ENCODE data around the gene FOXA1.
A peak's percentile ranks its signal among the peaks of the same experiment; 100 is the strongest.

Gene FOXA1

GRCh38 chr14:37594971-37595808, at the start of gene FOXA1, which contains the start of gene TTC6:
TSS of gene FOXA1 (minus strand) at chr14:37595249. CDS start at chr14:37594972, 277 bp downstream.
TSS of gene TTC6 (plus strand) at chr14:37595629. CDS start at chr14:37622065, 26,436 bp downstream.
- Histone ChIP-seq H3K36me3 (ENCODE audit: control insufficient read depth, insufficient read depth, low read length) (no peaks in the 10 kb centered on the region), H3K27me3 (ENCODE audit: control insufficient read depth, insufficient read depth, low read length) (peaks cover 99% of the 10 kb centered on the region), H3K9ac (ENCODE audit: low read depth, low read length) (no peak within 1 kb of the TSS), H3K27ac (ENCODE audit: low read depth, low read length) (no peak within 1 kb of the TSS), H3K9me3 (ENCODE audit: control insufficient read depth, insufficient read depth, low read length) (no peaks in the 10 kb centered on the region), H3K4me1 (ENCODE audit: control insufficient read depth, insufficient read depth, low read length) (peaks cover 28% of the 10 kb centered on the region), H3K4me3 (ENCODE audit: low read depth, low read length) (peak within 1 kb of the TSS; percentile 53)

- Histone ChIP-seq H3K4me1 (ENCODE audit: control insufficient read depth, insufficient read depth, low read length) (no peaks in the 10 kb centered on the region), H3K27me3 (ENCODE audit: control insufficient read depth, insufficient read depth, low read length) (no peaks in the 10 kb centered on the region), H3K9me3 (ENCODE audit: control insufficient read depth, insufficient read depth, low read length) (no peaks in the 10 kb centered on the region), H3K4me3 (ENCODE audit: low read depth, low read length) (no peak overlapping the region), H3K36me3 (ENCODE audit: control insufficient read depth, insufficient read depth, low read length) (no peaks in the 10 kb centered on the region), H3K9ac (ENCODE audit: low read depth, low read length) (no peak overlapping the region), H3K27ac (ENCODE audit: low read depth, low read length) (no peak overlapping the region)
These were observed 48.7 kb upstream of the FOXA1 start for GRCh38 chr14:37643701-37644100.

GRCh38 chr14:37642125-37642524, 47.1 kb upstream of the FOXA1 start:
- H3K9me3 ChIP-seq (ENCODE audit: control insufficient read depth, insufficient read depth, low read length): no peaks in the 10 kb centered on the region
- H3K4me3 ChIP-seq (ENCODE audit: low read depth, low read length): no peak overlapping the region
- H3K9ac ChIP-seq (ENCODE audit: low read depth, low read length): no peak overlapping the region
- no peaks in the 10 kb centered on the region for H3K4me1 ChIP-seq (ENCODE audit: control insufficient read depth, insufficient read depth, low read length)
- no peaks in the 10 kb centered on the region for H3K36me3 ChIP-seq (ENCODE audit: control insufficient read depth, insufficient read depth, low read length)
- no peak overlapping the region for H3K27ac ChIP-seq (ENCODE audit: low read depth, low read length)
- no peaks in the 10 kb centered on the region for H3K27me3 ChIP-seq (ENCODE audit: control insufficient read depth, insufficient read depth, low read length)

GRCh38 chr14:37641117-37641516, 46.1 kb upstream of the FOXA1 start:
- H3K4me3 ChIP-seq (ENCODE audit: low read depth, low read length): no peak overlapping the region
- no peaks in the 10 kb centered on the region for H3K27me3 ChIP-seq (ENCODE audit: control insufficient read depth, insufficient read depth, low read length)
- no peak overlapping the region for H3K27ac ChIP-seq (ENCODE audit: low read depth, low read length)
- H3K9ac ChIP-seq (ENCODE audit: low read depth, low read length): no peak overlapping the region
- H3K9me3 ChIP-seq (ENCODE audit: control insufficient read depth, insufficient read depth, low read length): no peaks in the 10 kb centered on the region
- H3K36me3 ChIP-seq (ENCODE audit: control insufficient read depth, insufficient read depth, low read length): no peaks in the 10 kb centered on the region
- no peaks in the 10 kb centered on the region for H3K4me1 ChIP-seq (ENCODE audit: control insufficient read depth, insufficient read depth, low read length)

DNA sequence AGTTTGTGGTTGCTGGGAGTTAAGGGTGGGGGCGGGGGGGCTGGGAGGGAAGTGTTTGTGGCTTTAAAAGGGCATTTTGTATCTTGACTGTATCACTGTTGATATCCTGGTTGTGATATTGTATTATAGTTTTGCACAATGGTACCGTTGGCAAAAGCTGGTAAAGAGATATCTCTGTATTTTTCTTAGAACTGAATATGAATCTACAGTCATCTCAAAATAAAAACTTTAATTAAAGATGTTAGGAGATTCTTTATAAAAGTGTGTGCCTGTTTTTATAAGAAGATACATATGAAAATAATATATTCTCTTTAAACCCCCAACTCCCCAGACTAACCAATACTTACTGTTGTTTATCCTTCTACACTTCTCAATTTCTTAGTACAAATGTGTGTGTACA, 43.5 kb upstream of the FOXA1 start:
- Histone ChIP-seq H3K27me3 (ENCODE audit: control insufficient read depth, insufficient read depth, low read length) (no peaks in the 10 kb centered on the region), H3K9ac (ENCODE audit: low read depth, low read length) (no peak overlapping the region), H3K4me3 (ENCODE audit: low read depth, low read length) (no peak overlapping the region), H3K9me3 (ENCODE audit: control insufficient read depth, insufficient read depth, low read length) (no peaks in the 10 kb centered on the region), H3K27ac (ENCODE audit: low read depth, low read length) (no peak overlapping the region), H3K4me1 (ENCODE audit: control insufficient read depth, insufficient read depth, low read length) (no peaks in the 10 kb centered on the region), H3K36me3 (ENCODE audit: control insufficient read depth, insufficient read depth, low read length) (no peaks in the 10 kb centered on the region)

- H3K36me3 ChIP-seq (ENCODE audit: control insufficient read depth, insufficient read depth, low read length): no peaks in the 10 kb centered on the region
- H3K4me1 ChIP-seq (ENCODE audit: control insufficient read depth, insufficient read depth, low read length): no peaks in the 10 kb centered on the region
- H3K27me3 ChIP-seq (ENCODE audit: control insufficient read depth, insufficient read depth, low read length): no peaks in the 10 kb centered on the region
- no peak overlapping the region for H3K9ac ChIP-seq (ENCODE audit: low read depth, low read length)
- H3K27ac ChIP-seq (ENCODE audit: low read depth, low read length): no peak overlapping the region
- no peaks in the 10 kb centered on the region for H3K9me3 ChIP-seq (ENCODE audit: control insufficient read depth, insufficient read depth, low read length)
- H3K4me3 ChIP-seq (ENCODE audit: low read depth, low read length): no peak overlapping the region
These were observed 42.3 kb upstream of the FOXA1 start for GRCh38 chr14:37637341-37637740.

- no peak overlapping the region for H3K27ac ChIP-seq (ENCODE audit: low read depth, low read length)
- H3K9me3 ChIP-seq (ENCODE audit: control insufficient read depth, insufficient read depth, low read length): no peaks in the 10 kb centered on the region
- no peak overlapping the region for H3K9ac ChIP-seq (ENCODE audit: low read depth, low read length)
- peaks cover 35% of the 10 kb centered on the region for H3K27me3 ChIP-seq (ENCODE audit: control insufficient read depth, insufficient read depth, low read length)
- no peaks in the 10 kb centered on the region for H3K36me3 ChIP-seq (ENCODE audit: control insufficient read depth, insufficient read depth, low read length)
- H3K4me3 ChIP-seq (ENCODE audit: low read depth, low read length): no peak overlapping the region
- no peaks in the 10 kb centered on the region for H3K4me1 ChIP-seq (ENCODE audit: control insufficient read depth, insufficient read depth, low read length)
These were observed 30.8 kb upstream of the FOXA1 start for GRCh38 chr14:37625597-37626595.

DNA sequence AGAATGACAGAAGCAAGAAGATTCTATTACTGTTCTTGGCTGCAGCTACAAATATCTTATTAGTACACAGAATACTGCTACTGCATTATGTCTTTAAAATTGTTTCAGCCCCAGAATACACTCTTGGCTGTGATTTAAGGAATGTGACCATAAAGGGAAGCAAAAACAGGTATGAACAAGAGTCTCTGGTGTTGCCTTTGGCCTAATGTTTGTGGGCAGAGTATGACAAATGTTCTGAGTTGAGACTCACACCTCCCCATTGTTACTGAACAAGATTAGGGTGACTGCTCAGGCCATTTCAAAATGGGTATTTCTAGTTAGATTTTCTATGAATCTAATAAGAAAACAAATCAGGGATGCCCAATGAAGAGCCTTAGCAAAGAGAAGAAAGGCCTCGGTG, 28.9 kb upstream of the FOXA1 start:
- H3K4me1 ChIP-seq (ENCODE audit: control insufficient read depth, insufficient read depth, low read length): no peaks in the 10 kb centered on the region
- no peaks in the 10 kb centered on the region for H3K9me3 ChIP-seq (ENCODE audit: control insufficient read depth, insufficient read depth, low read length)
- no peak overlapping the region for H3K4me3 ChIP-seq (ENCODE audit: low read depth, low read length)
- no peaks in the 10 kb centered on the region for H3K36me3 ChIP-seq (ENCODE audit: control insufficient read depth, insufficient read depth, low read length)
- H3K27me3 ChIP-seq (ENCODE audit: control insufficient read depth, insufficient read depth, low read length): peaks cover 46% of the 10 kb centered on the region
- H3K9ac ChIP-seq (ENCODE audit: low read depth, low read length): no peak overlapping the region
- H3K27ac ChIP-seq (ENCODE audit: low read depth, low read length): no peak overlapping the region

GRCh38 chr14:37623426-37623951, 28.4 kb upstream of the FOXA1 start:
- H3K36me3 ChIP-seq (ENCODE audit: control insufficient read depth, insufficient read depth, low read length): no peaks in the 10 kb centered on the region
- H3K4me3 ChIP-seq (ENCODE audit: low read depth, low read length): no peak overlapping the region
- H3K9me3 ChIP-seq (ENCODE audit: control insufficient read depth, insufficient read depth, low read length): no peaks in the 10 kb centered on the region
- no peak overlapping the region for H3K9ac ChIP-seq (ENCODE audit: low read depth, low read length)
- peaks cover 47% of the 10 kb centered on the region for H3K27me3 ChIP-seq (ENCODE audit: control insufficient read depth, insufficient read depth, low read length)
- no peaks in the 10 kb centered on the region for H3K4me1 ChIP-seq (ENCODE audit: control insufficient read depth, insufficient read depth, low read length)
- no peak overlapping the region for H3K27ac ChIP-seq (ENCODE audit: low read depth, low read length)

DNA sequence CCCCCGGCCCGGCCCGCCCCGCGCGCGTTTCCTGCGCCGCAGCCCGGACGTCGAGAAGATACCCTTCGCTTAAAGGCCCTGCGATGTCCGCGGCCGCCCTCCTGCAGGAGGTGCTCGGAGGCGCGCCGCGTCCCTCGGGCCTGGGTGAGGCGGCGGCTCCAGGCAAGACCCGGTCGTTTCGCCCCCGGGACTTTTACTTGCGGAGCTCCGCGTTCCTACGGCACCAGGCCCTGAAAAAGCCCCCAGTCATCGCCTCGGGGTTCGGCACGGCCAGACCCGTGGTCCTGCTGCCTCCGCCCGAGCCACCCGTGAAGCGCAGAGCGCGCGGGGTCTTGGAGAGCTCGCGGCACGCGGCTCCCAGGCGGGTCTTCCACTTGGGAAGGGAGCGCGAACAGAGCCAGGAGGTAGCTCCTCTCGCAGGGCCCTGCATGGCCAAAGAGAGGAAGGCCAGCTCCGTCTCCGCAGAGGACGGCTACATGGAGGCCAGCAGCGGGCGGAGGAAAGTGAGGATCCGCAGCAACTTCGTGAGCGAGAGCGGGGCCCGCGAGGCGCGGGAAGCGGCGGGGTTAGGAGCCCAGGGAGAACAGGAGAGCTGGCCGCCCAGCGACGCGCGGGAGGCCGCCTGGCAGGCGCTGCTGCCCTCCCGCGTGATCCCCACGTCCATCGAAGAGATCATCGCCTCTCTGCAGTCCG, 27.3 kb upstream of the FOXA1 start:
- H3K4me3 ChIP-seq (ENCODE audit: low read depth, low read length): peak overlapping the region; percentile 57
- H3K27me3 ChIP-seq (ENCODE audit: control insufficient read depth, insufficient read depth, low read length): peaks cover 50% of the 10 kb centered on the region
- H3K4me1 ChIP-seq (ENCODE audit: control insufficient read depth, insufficient read depth, low read length): no peaks in the 10 kb centered on the region
- no peak overlapping the region for H3K27ac ChIP-seq (ENCODE audit: low read depth, low read length)
- 0 out of 2 replicates have a peak overlapping the region, but pooled peaks have one; percentile 8 for H3K9ac ChIP-seq (ENCODE audit: low read depth, low read length)
- H3K36me3 ChIP-seq (ENCODE audit: control insufficient read depth, insufficient read depth, low read length): no peaks in the 10 kb centered on the region
- H3K9me3 ChIP-seq (ENCODE audit: control insufficient read depth, insufficient read depth, low read length): no peaks in the 10 kb centered on the region
